WI38 (cell line): ENCODE results near the gene RNF222.
"Not testable (repeated sequence)": the region's sequence is repeated elsewhere in the genome, so short reads cannot be mapped to it uniquely, and the experiment has no call there.

Experiments used
- H3K4me3 ChIP-seq: 2 replicates; pipeline ENCODE4 v1.5.1; 2011; ENCODE audit warnings: low read depth, mild to moderate bottlenecking, control low read depth, low read length
- TF ChIP-seq, protein P1 (sequence below): IDR thresholded peaks from 2 replicates; pipeline ENCODE4 v1.5.1; 2012; ENCODE audit warnings: low read depth, mild to moderate bottlenecking, control low read depth, low read length

RNF222 gene

DNA sequence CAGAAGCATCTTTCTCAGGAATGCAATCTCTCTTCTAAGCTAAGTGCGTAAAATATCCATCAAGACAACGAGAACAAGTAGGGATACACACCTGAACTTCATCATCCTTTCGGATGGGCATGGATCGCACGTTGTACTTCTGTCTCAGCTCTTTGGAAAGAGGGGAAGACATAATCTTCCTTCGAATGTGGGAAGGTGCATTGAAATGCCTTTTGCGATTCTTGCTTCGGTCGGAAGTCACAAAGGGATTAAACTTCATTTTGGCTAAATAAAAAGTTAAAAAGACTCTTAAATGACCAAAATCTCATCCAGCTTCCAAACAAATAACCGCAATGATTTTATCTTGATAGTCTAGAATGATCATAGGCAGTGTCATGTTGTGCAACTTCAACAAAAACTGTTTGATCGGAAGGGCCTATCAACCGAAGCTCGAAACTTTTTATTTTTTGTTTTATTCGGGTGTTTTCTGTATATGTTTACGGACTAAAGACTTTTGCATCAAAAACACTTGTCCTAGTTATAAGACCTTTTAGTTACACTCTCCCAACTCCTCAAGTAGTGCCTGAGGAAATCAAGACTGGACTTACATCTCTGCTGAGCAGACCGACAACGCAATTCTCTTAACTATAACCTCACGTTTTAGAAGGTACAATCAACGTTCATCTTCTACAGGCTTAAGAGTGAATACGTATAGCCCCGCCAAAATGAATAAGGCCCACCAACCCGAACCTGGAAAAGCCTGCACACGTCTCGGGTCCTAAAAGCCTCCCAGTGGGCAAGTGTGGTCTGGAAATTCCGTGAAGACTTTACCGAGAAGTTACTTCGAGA is 15.4 kb downstream of the RNF222 start:
- TF ChIP-seq, protein P1, sequence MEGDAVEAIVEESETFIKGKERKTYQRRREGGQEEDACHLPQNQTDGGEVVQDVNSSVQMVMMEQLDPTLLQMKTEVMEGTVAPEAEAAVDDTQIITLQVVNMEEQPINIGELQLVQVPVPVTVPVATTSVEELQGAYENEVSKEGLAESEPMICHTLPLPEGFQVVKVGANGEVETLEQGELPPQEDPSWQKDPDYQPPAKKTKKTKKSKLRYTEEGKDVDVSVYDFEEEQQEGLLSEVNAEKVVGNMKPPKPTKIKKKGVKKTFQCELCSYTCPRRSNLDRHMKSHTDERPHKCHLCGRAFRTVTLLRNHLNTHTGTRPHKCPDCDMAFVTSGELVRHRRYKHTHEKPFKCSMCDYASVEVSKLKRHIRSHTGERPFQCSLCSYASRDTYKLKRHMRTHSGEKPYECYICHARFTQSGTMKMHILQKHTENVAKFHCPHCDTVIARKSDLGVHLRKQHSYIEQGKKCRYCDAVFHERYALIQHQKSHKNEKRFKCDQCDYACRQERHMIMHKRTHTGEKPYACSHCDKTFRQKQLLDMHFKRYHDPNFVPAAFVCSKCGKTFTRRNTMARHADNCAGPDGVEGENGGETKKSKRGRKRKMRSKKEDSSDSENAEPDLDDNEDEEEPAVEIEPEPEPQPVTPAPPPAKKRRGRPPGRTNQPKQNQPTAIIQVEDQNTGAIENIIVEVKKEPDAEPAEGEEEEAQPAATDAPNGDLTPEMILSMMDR, result no peak

DNA sequence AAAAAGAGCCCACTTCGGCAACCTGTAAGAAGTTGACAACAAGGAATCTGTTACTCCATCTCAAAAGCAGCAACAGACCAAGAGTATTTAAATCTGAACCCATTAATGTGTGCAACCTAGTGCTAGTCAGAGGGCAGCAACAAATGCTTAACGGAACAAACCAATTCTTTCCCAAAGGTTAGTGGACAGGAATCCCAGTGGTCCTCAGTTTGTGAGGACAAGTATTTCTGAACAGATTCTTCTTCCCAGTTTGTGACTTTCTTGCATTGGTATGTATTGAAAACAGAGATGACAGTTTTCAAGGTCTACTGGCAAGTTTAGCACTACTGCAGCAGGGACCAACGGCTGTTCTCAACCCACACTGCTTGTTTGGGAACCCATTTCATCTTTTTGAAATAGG is 17.6 kb downstream of the RNF222 start:
- TF ChIP-seq, protein P1, result no peak
- H3K4me3 ChIP-seq, result no peak overlapping the region

More for the DNA sequence above, 15.4 kb downstream of the RNF222 start:
- peak overlapping the region; percentile 96 for H3K4me3 ChIP-seq

DNA sequence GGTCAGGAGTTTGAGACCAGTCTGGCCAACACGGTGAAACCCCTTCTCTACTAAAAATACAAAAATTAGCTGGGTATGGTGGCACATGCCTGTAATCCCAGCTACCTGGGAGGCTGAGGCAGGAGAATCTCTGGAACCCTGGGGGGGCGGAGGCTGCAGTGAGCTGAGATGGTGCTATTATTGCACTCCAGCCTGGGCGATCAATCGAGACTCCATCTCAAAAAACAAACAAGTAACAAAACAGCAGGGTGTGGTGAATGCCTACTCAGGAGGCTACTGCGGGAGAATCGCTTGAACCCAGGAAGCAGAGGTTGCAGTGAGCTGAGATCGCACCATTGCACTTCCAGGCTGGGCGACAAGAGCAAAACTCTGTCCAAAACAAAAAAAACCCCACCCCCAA is 19.5 kb downstream of the RNF222 start:
- not testable (repeated sequence) for H3K4me3 ChIP-seq

DNA sequence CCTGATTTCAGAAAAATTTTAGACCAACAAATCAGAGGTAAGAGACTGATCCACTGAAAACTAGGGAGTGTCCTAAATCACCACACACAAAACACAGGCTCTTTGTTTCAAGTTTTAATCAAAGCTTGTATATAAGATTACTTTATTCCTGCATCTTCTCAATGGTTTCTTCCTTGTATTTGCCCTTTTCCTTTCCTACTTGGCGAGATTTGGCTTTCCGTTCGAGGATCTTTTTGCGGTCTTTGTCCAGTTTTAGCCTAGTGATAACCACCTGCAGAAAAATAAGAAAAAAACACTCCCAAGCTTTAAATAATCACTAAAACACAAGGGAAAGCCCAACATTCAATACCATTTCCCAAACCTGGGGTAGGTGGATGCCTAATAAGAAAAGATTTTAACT is 20.2 kb downstream of the RNF222 start:
- no peak overlapping the region for H3K4me3 ChIP-seq

DNA sequence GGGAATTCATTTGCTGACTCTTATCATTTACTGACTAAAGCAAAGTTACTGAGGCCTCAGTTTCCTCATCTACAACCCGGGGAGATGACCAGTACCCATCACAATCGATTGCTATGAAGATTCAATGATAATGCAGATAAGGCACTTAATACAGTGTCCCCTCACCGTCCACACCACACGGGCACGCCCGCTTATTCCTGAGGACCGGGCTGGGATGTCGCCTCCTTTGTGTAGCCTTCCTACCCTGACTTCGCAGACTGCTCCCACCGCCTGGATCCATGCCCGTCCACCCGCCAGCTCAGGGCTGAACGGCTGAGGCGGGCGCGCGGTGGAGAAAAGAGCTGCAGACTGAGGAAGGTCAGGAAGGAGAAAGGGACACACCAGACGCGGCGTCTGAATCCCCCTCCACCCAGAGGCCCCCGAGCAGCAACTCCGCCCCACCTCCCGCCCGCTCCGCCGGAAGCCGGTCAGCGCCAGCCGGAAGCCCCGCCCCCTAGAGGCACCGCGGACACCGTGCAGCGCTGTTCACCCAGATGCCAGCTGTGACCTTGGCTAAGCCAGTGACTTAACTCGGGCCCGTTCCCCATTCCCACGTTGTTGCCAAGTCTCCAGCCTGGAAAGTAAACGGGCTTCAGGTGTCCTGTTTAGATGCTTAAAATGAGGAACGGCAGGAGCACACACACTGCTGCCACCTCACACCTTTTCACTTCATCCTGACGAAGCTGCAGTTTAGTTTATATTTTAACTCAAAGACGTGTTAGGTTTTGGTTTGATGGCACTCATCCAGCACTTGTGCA is 21.2 kb downstream of the RNF222 start, which contains the start of gene KRABD2:
Gene KRABD2 (minus strand): TSS at position 434 of the 797 bp plus-strand sequence.
- TF ChIP-seq, protein P1, result peak; percentile 58

More for the DNA sequence above, 20.2 kb downstream of the RNF222 start:
- TF ChIP-seq, protein P1, result no peak

DNA sequence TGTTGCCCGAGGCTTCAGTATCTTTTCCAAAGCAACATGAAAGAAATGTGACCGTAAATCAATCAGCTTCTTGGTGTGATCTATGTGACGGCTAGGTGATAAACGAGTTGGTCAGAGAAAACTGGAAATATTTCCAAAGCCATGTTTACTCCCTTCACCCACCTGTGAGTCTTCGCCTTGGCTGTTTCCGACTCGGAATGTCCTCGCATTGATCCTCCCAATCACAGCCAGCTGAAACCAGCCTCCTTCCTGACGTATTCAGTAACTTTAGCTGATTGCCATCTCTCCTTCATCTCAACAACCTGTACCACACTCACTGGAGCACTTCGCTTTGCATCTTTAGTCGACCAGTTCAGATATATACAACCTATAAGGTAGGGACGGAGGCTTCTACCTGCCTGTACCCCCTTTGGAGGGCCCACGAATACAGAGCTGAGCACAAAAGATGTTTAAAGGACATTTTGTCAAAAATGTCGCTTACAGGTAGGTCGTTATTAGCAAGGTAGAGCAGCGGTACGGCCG is 21.8 kb downstream of the RNF222 start:
- TF ChIP-seq, protein P1, result no peak
- H3K4me3 ChIP-seq, result peak overlapping the region; percentile 82

More for the DNA sequence above, 21.2 kb downstream of the RNF222 start, which contains the start of gene KRABD2:
- peak within 1 kb of the TSS; percentile 82 for H3K4me3 ChIP-seq

DNA sequence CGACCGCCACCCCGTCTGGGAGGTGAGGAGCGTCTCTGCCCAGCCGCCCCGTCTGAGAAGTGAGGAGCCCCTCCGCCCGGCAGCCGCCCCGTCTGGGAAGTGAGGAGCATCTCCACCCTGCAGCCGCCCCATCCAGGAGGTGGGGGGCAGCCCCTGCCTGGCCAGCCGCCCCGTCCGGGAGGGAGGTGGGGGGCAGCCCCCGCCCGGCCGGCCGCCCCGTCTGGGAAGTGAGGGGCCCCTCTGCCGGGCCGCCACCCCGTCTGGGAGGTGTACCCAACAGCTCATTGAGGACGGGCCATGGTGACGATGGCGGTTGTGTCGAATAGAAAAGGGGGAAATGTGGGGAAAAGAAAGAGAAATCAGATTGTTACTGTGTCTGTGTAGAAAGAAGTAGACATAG is 23.8 kb downstream of the RNF222 start:
- not testable (repeated sequence) for H3K4me3 ChIP-seq

DNA sequence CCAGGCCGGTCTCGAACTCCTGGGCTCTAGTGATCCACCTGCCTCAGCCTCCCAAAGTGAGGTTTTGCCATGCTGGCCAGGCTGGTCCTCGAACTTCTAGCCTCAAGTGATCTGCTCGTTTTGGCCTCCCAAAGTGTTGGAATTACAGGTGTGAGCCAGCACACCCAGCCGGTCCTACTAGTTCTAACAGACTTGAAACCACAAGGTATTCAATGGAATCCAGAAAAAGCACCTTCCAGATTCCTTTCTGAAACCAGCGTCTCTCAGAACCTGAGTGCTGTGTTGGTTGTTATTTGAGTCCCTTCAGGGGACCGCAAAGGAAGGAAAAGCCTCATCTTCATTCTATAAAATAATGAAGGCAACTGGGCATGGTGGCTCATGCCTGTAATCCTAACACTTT is 25.2 kb downstream of the RNF222 start:
- H3K4me3 ChIP-seq, result no peak overlapping the region
- TF ChIP-seq, protein P1, result no peak
